ENCODE data around the gene CCDC180.
"Not testable (repeated sequence)": the region's sequence is repeated elsewhere in the genome, so short reads cannot be mapped to it uniquely, and the experiment has no call there.

Gene CCDC180

GRCh38 chr9:97307500-97308163 lies at the start of gene CCDC180:
TSS of gene CCDC180 (plus strand) at chr9:97307659. CDS start at chr9:97308064, 405 bp downstream.
- DNase-seq (ENCODE audit: low spot score) = no peak

- DNase-seq (ENCODE audit: low spot score) = not testable (repeated sequence)
Measured at GRCh38 chr9:97259834-97260514, 47.5 kb upstream of the CCDC180 start.

- DNase-seq (ENCODE audit: low spot score) = no peak
Measured at GRCh38 chr9:97271292-97271691, 36.2 kb upstream of the CCDC180 start.

- no peak for DNase-seq (ENCODE audit: low spot score)
Measured at GRCh38 chr9:97272072-97272471, 35.4 kb upstream of the CCDC180 start.

- DNase-seq (ENCODE audit: low spot score) = no peak
Measured at GRCh38 chr9:97276310-97276852, 31.1 kb upstream of the CCDC180 start.

- DNase-seq (ENCODE audit: low spot score) = no peak
Measured at GRCh38 chr9:97277953-97278352, 29.5 kb upstream of the CCDC180 start.

- no peak for DNase-seq (ENCODE audit: low spot score)
Measured at GRCh38 chr9:97280755-97281330, 26.6 kb upstream of the CCDC180 start.

GRCh38 chr9:97283768-97284167 lies 23.7 kb upstream of the CCDC180 start:
- no peak for DNase-seq (ENCODE audit: low spot score)

- no peak for DNase-seq (ENCODE audit: low spot score)
Measured at GRCh38 chr9:97284798-97285197, 22.7 kb upstream of the CCDC180 start.

GRCh38 chr9:97292200-97292599 lies 15.3 kb upstream of the CCDC180 start:
- DNase-seq (ENCODE audit: low spot score) = no peak

GRCh38 chr9:97293207-97293721 lies 14.2 kb upstream of the CCDC180 start:
- peak; percentile 21 for DNase-seq (ENCODE audit: low spot score)

GRCh38 chr9:97293818-97294217 lies 13.6 kb upstream of the CCDC180 start:
- no peak for DNase-seq (ENCODE audit: low spot score)

- DNase-seq (ENCODE audit: low spot score) = no peak
Measured at GRCh38 chr9:97297889-97298288, 9.6 kb upstream of the CCDC180 start.

- no peak for DNase-seq (ENCODE audit: low spot score)
Measured at GRCh38 chr9:97299809-97300414, 7.5 kb upstream of the CCDC180 start.

GRCh38 chr9:97300586-97300985 lies 6.9 kb upstream of the CCDC180 start:
- no peak for DNase-seq (ENCODE audit: low spot score)

- no peak for DNase-seq (ENCODE audit: low spot score)
Measured at GRCh38 chr9:97301974-97302373, 5.5 kb upstream of the CCDC180 start.

GRCh38 chr9:97304586-97304985 lies 2.9 kb upstream of the CCDC180 start:
- no peak for DNase-seq (ENCODE audit: low spot score)

GRCh38 chr9:97305501-97306298 lies 1.8 kb upstream of the CCDC180 start:
- DNase-seq (ENCODE audit: low spot score) = no peak

GRCh38 chr9:97307091-97307490 lies 368 bp upstream of the CCDC180 start:
- DNase-seq (ENCODE audit: low spot score) = peak; percentile 20

GRCh38 chr9:97309260-97309659 lies 1.8 kb downstream of the CCDC180 start:
- DNase-seq (ENCODE audit: low spot score) = no peak

GRCh38 chr9:97310023-97310422 lies 2.6 kb downstream of the CCDC180 start:
- no peak for DNase-seq (ENCODE audit: low spot score)

GRCh38 chr9:97310896-97311295 lies 3.4 kb downstream of the CCDC180 start:
- no peak for DNase-seq (ENCODE audit: low spot score)

Measured in hepatic stellate cell (primary cell).